H9 (cell line): Measurements from ENCODE around the gene PM20D1. TPM values are rescaled to one million over a fixed set of nuclear protein-coding genes. Genes with fewer than 3 reads are reported as not detected.

Source experiments
- DNase-seq: peaks from one replicate; pipeline ENCODE4 v3.0.0-alpha.2; 2017
- H2AFZ ChIP-seq: one replicate; pipeline ENCODE4 v1.6.1; 2013; ENCODE audit warnings: mild to moderate bottlenecking, low read length, control low read depth, moderate library complexity
- H2AK5ac ChIP-seq: 2 replicates; pipeline ENCODE4 v1.6.1; 2013; ENCODE audit warnings: low read length, control low read depth, mixed read lengths; ENCODE audit not compliant: insufficient read length
- H2BK120ac ChIP-seq: one replicate; pipeline ENCODE4 v1.6.1; 2013; ENCODE audit warnings: low read depth, mild to moderate bottlenecking, low read length, control low read depth, inconsistent platforms; ENCODE audit not compliant: poor library complexity, severe bottlenecking
- H2BK12ac ChIP-seq: 2 replicates; pipeline ENCODE4 v1.6.1; 2013; ENCODE audit warnings: low read length, control low read depth, mixed read lengths, low read depth; ENCODE audit not compliant: insufficient read length
- H2BK15ac ChIP-seq: 2 replicates; pipeline ENCODE4 v1.6.1; 2013; ENCODE audit warnings: low read depth, low read length, control low read depth
- H2BK20ac ChIP-seq: one replicate; pipeline ENCODE4 v1.6.1; 2013; ENCODE audit warnings: low read depth, mild to moderate bottlenecking, low read length, control low read depth, inconsistent platforms; ENCODE audit not compliant: poor library complexity, severe bottlenecking
- H2BK5ac ChIP-seq: 2 replicates; pipeline ENCODE4 v1.6.1; 2013; ENCODE audit warnings: low read length, control low read depth, mixed read lengths; ENCODE audit not compliant: insufficient read length
- H3K14ac ChIP-seq: 2 replicates; pipeline ENCODE4 v1.6.1; 2013; ENCODE audit warnings: low read length, control low read depth; ENCODE audit not compliant: insufficient read depth
- H3K18ac ChIP-seq: 2 replicates; pipeline ENCODE4 v1.6.1; 2013; ENCODE audit warnings: low read depth, mild to moderate bottlenecking, mixed read lengths, low read length, control low read depth; ENCODE audit not compliant: insufficient read length
- H3K23ac ChIP-seq: 2 replicates; pipeline ENCODE4 v1.6.1; 2013; ENCODE audit warnings: low read length, control low read depth, mixed read lengths, low read depth; ENCODE audit not compliant: insufficient read length
- H3K23me2 ChIP-seq: 2 replicates; pipeline ENCODE4 v1.6.1; 2013; ENCODE audit warnings: low read depth, mild to moderate bottlenecking, mixed read lengths, low read length, control low read depth; ENCODE audit not compliant: insufficient read length, poor library complexity, severe bottlenecking
- H3K27ac ChIP-seq: 2 replicates; pipeline ENCODE4 v1.5.1; 2013; ENCODE audit warnings: low read length, control low read depth, mixed read lengths, low read depth; ENCODE audit not compliant: insufficient read length
- H3K27me3 ChIP-seq: 2 replicates; pipeline ENCODE4 v1.6.1; 2013; ENCODE audit warnings: low read length, control low read depth, inconsistent platforms; ENCODE audit not compliant: insufficient read depth
- H3K4ac ChIP-seq: 2 replicates; pipeline ENCODE4 v1.6.1; 2013; ENCODE audit warnings: low read depth, mild to moderate bottlenecking, control low read depth, inconsistent platforms, low read length, moderate library complexity
- H3K4me1 ChIP-seq: 2 replicates; pipeline ENCODE4 v1.6.1; 2013; ENCODE audit warnings: low read length, control low read depth, inconsistent platforms; ENCODE audit not compliant: insufficient read depth
- H3K4me2 ChIP-seq: 2 replicates; pipeline ENCODE4 v1.6.1; 2013; ENCODE audit warnings: low read length, control low read depth, mixed read lengths; ENCODE audit not compliant: insufficient read length, insufficient read depth
- H3K56ac ChIP-seq: 2 replicates; pipeline ENCODE4 v1.6.1; 2013; ENCODE audit warnings: low read depth, mild to moderate bottlenecking, mixed read lengths, low read length, control low read depth; ENCODE audit not compliant: insufficient read length
- H3K79me1 ChIP-seq: 2 replicates; pipeline ENCODE4 v1.6.1; 2013; ENCODE audit warnings: low read depth, mild to moderate bottlenecking, moderate library complexity, low read length, control low read depth, inconsistent platforms; ENCODE audit not compliant: insufficient read depth, poor library complexity, severe bottlenecking
- H3K79me2 ChIP-seq: 2 replicates; pipeline ENCODE4 v1.6.1; 2013; ENCODE audit warnings: low read length, control low read depth, inconsistent platforms; ENCODE audit not compliant: insufficient read depth
- H3K9ac ChIP-seq: 2 replicates; pipeline ENCODE4 v1.6.1; 2013; ENCODE audit warnings: low read length, control low read depth, mixed read lengths; ENCODE audit not compliant: insufficient read length; ENCODE audit errors: extremely low read depth
- H3K9me3 ChIP-seq: one replicate; pipeline ENCODE4 v1.6.1; 2013; ENCODE audit warnings: low read depth, low read length, inconsistent platforms; ENCODE audit not compliant: control insufficient read depth
- H3T11ph ChIP-seq: one replicate; pipeline ENCODE4 v1.6.1; 2013; ENCODE audit warnings: mild to moderate bottlenecking, low read length, control low read depth, inconsistent platforms
- H4K20me1 ChIP-seq: one replicate; pipeline ENCODE4 v1.6.1; 2013; ENCODE audit not compliant: control insufficient read depth, insufficient read length, insufficient read depth
- H4K5ac ChIP-seq: 2 replicates; pipeline ENCODE4 v1.6.1; 2013; ENCODE audit warnings: low read depth, mild to moderate bottlenecking, mixed read lengths, low read length, control low read depth; ENCODE audit not compliant: insufficient read length
- H4K8ac ChIP-seq: replicated peaks from 2 replicates; pipeline ENCODE4 v1.6.1; 2013; ENCODE audit warnings: low read length, control low read depth, mixed read lengths, low read depth; ENCODE audit not compliant: insufficient read length
- H4K91ac ChIP-seq: 2 replicates; pipeline ENCODE4 v1.6.1; 2013; ENCODE audit warnings: low read depth, mild to moderate bottlenecking, moderate library complexity, mixed read lengths, low read length, control low read depth; ENCODE audit not compliant: insufficient read length
- H3K27ac Mint-ChIP-seq, 3 experiments: 2 replicates in 2 of 3; 3 replicates in 1 of 3; pipeline ENCODE4 v1.8.0; 2020 to 2021; ENCODE audit warnings: mixed read lengths in 3 of 3, mild to moderate bottlenecking in 1 of 3, moderate library complexity in 1 of 3
- H3K27me3 Mint-ChIP-seq: 2 replicates; pipeline ENCODE4 v1.8.0; 2021; ENCODE audit warnings: low read depth, mild to moderate bottlenecking, moderate library complexity, mixed read lengths
- H3K36me3 Mint-ChIP-seq, 3 experiments: 2 replicates in 2 of 3; 3 replicates in 1 of 3; pipeline ENCODE4 v1.8.0; 2020 to 2021; ENCODE audit warnings: low read depth in 3 of 3, mixed read lengths in 3 of 3; ENCODE audit not compliant: insufficient read depth in 1 of 3
- H3K4me1 Mint-ChIP-seq, 2 experiments: 2 replicates each; pipeline ENCODE4 v1.8.0; 2020; ENCODE audit warnings: mixed read lengths in 2 of 2
- H3K4me3 Mint-ChIP-seq, 2 experiments: 2 replicates in 1 of 2; 3 replicates in 1 of 2; pipeline ENCODE4 v1.8.0; 2020 to 2021; ENCODE audit warnings: mild to moderate bottlenecking in 2 of 2, mixed read lengths in 2 of 2, moderate library complexity in 1 of 2
- H3K9me3 Mint-ChIP-seq, 2 experiments: 2 replicates in 1 of 2; 3 replicates in 1 of 2; pipeline ENCODE4 v1.8.0; 2020; ENCODE audit warnings: mild to moderate bottlenecking in 2 of 2, mixed read lengths in 2 of 2, moderate library complexity in 1 of 2
- total RNA-seq: library from RNA; stranded (reverse); gene quantifications from 2 replicates; pipeline ENCODE4 v1.2.1, GENCODE V29; 2021
- TF ChIP-seq, protein P1 (sequence below): fragments of 200-600 bp; sonication (generic); conservative IDR thresholded peaks from 3 replicates; pipeline ENCODE4 v1.8.0; 2021; ENCODE audit warnings: antibody characterized with exemption, mild to moderate bottlenecking

Gene PM20D1
- total RNA-seq, 1 experiment from 2014 or later: not detected

DNA sequence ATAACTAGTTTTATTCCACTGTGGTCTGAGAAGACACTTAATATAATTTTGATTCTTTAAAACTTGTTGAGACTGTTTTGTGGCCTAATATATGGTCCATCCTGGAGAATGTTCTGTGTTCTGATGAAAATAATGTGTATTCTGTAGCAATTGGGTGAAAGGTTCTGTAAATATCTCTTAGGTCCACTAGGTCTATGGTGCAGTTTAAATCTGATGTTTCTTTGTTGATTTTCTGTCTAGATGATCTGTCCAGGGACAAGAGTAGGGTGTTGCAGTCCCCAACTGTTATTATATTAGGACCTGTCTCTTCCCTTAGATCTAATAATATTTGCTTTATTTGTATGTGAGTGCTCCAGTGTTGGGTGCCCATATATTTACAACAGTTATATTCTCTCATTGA is 33.9 kb upstream of the PM20D1 start:
- no peak overlapping the region for H3K27ac Mint-ChIP-seq
- Histone ChIP-seq H3K14ac (no peak overlapping the region), H3K27ac (no peak overlapping the region), H4K5ac (no peak overlapping the region), H2AFZ (no peak overlapping the region), H2BK12ac (no peak overlapping the region), H3K79me2 (no peaks in the 10 kb centered on the region), H3K18ac (no peak overlapping the region), H3K4me1 (no peaks in the 10 kb centered on the region), H4K8ac (no peak overlapping the region), H2BK20ac (no peak overlapping the region), H3K4ac (no peak overlapping the region), H2BK120ac (no peak overlapping the region), H2BK5ac (no peak overlapping the region), H3T11ph (no peak overlapping the region), H4K91ac (no peak overlapping the region), H3K23me2 (no peaks in the 10 kb centered on the region), H3K27me3 (no peaks in the 10 kb centered on the region), H2BK15ac (no peak overlapping the region), H3K56ac (no peak overlapping the region), H3K79me1 (no peaks in the 10 kb centered on the region), H4K20me1 (no peaks in the 10 kb centered on the region), H2AK5ac (no peak overlapping the region), H3K4me2 (no peak overlapping the region), H3K9ac (no peak overlapping the region), H3K23ac (no peak overlapping the region), H3K9me3 (no peaks in the 10 kb centered on the region)
- H3K36me3 Mint-ChIP-seq: peaks cover 3 to 4% (median 3%) of the 10 kb centered on the region in 3 experiments; a peak in 5 of 7 replicates
- no peaks in the 10 kb centered on the region for H3K27me3 Mint-ChIP-seq
- no peak overlapping the region for H3K4me3 Mint-ChIP-seq
- H3K4me1 Mint-ChIP-seq: no peaks in the 10 kb centered on the region
- peaks cover 4 to 7% of the 10 kb centered on the region in 2 experiments; a peak in 4 of 5 replicates for H3K9me3 Mint-ChIP-seq
- no peak for DNase-seq
- TF ChIP-seq, protein P1, sequence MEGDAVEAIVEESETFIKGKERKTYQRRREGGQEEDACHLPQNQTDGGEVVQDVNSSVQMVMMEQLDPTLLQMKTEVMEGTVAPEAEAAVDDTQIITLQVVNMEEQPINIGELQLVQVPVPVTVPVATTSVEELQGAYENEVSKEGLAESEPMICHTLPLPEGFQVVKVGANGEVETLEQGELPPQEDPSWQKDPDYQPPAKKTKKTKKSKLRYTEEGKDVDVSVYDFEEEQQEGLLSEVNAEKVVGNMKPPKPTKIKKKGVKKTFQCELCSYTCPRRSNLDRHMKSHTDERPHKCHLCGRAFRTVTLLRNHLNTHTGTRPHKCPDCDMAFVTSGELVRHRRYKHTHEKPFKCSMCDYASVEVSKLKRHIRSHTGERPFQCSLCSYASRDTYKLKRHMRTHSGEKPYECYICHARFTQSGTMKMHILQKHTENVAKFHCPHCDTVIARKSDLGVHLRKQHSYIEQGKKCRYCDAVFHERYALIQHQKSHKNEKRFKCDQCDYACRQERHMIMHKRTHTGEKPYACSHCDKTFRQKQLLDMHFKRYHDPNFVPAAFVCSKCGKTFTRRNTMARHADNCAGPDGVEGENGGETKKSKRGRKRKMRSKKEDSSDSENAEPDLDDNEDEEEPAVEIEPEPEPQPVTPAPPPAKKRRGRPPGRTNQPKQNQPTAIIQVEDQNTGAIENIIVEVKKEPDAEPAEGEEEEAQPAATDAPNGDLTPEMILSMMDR: no peak
